ENCODE measurements around the gene LRRFIP1. TPM values are rescaled to one million over a fixed set of nuclear protein-coding genes. Genes with fewer than 3 reads are reported as not detected.

The LRRFIP1 gene
- total RNA-seq, 1 donor from 2014 or later = 84.8 TPM

GRCh38 chr2:237727363-237727762 lies 100.0 kb downstream of the LRRFIP1 start:
- intact Hi-C loops (cut with DNase I) = no loop called here
- DNase-seq (ENCODE audit: low spot score) = no peak
- ATAC-seq = no peak

DNA sequence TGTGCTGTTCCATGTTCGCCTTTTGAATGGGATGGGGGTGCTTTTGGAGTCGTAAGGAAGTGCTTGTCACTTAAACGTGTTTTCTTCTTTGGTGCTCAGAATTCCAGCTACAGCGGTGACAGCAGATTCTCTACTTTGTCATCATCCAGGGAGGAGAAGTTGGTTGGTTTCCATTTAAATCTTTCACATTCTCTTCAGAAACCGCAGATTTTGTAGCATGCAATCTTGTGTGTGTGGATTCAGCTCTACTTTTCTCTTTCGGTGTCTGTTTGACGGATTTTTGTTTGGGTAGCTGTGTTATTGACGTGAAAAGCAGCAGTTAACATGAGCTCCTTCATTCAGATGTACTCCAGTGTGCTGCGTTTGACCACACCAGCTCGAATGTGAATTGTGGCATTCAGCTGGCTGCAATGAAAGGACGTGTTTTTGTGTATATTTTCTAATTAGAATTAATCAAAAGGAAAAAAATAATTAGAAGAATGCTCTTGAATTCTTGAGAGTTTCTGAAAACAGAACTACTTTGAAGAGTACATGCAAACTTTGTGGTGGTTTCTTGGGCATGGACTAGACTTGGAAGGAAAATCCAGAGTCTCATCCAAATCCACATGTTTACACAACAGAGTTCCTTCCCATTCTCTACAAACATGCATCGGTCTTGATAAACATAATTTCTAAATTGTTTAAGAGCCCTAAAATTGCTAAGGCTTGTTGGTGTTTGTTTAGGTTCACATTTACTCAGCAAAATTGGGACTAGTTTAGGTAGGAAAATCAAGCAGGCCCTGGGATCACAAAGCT lies 102.5 kb downstream of the LRRFIP1 start:
- DNase-seq (ENCODE audit: low spot score) (no peak), ATAC-seq (no peak)
- intact Hi-C loops (cut with DNase I) = no loop called here

DNA sequence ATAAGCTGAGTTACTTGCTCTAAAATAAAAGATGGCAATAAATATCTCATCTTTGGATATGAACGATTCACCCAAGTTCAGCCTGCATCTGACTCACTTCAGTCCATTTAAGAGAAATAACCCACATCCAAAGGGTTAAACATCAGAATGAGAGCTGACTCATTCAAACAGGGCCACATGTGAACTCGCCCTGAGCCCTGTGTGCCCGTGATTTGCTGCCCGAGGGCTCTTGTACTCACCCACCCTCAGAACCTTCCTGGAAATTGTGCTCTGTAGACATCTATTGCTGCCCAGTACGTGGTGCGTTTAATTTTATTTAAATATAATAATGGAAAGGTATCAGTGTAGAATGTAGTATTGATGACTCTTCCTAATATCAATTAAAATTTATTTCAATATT lies 104.3 kb downstream of the LRRFIP1 start:
- no peak for DNase-seq (ENCODE audit: low spot score)
- intact Hi-C loops (cut with DNase I) = no loop called here
- peak; percentile 43 for ATAC-seq

DNA sequence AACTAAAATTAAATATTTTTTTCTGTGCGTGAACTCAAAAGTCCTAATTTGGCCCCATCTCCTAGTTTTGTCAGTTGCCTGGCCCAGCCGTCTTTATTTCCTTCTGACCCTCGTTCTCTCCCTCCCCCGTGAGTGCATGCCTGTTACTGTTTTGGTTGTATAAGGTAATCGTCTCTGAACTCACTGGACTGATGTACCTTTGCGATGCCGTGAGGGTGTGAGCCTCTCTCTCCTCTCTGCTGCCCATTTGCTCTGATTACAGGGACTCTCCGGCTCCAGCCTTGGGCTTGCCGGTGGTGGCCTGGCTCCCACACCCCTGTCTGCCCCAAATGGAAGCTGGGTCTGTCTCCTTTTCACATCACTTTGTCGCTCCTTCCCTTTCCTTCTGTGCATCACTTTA lies 104.7 kb downstream of the LRRFIP1 start:
- ATAC-seq = no peak
- DNase-seq (ENCODE audit: low spot score) = no peak
- intact Hi-C loops (cut with DNase I) = no loop called here

DNA sequence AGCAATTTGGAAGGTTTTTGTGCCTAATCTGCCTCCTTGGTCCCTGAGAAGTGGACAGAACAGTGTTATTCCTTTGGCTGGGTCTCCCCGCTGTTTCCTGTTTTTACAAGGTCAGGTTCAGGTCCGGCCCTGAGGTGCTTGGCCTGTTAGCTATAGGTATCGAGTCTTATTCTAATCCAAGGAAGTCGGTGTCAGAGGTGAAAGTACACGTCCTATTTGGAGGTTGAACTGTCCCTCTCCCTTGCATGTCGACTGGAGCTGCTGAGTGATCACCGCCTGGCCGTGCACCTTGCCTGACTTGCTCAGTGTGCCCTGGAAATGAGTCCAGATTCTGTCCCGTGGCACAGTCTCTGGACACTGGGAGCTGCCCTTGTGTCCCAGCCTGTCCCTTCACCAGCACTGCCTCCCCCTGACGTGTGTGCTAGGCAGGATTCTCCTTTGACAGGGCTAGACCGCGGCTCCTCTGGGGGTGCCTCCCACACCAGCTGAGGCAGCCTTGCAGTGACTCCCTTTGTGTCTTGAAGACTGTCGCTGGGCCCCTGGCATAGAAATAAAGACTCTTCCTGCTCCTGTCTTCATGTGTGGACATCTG lies 105.5 kb downstream of the LRRFIP1 start:
- intact Hi-C loops (cut with DNase I) = no loop called here
- ATAC-seq = peak; percentile 81
- no peak for DNase-seq (ENCODE audit: low spot score)

- ATAC-seq = peak; percentile 20
- no peak for DNase-seq (ENCODE audit: low spot score)
- intact Hi-C loops (cut with DNase I) = no loop called here
These were observed 106.4 kb downstream of the LRRFIP1 start for GRCh38 chr2:237733677-237734300.

DNA sequence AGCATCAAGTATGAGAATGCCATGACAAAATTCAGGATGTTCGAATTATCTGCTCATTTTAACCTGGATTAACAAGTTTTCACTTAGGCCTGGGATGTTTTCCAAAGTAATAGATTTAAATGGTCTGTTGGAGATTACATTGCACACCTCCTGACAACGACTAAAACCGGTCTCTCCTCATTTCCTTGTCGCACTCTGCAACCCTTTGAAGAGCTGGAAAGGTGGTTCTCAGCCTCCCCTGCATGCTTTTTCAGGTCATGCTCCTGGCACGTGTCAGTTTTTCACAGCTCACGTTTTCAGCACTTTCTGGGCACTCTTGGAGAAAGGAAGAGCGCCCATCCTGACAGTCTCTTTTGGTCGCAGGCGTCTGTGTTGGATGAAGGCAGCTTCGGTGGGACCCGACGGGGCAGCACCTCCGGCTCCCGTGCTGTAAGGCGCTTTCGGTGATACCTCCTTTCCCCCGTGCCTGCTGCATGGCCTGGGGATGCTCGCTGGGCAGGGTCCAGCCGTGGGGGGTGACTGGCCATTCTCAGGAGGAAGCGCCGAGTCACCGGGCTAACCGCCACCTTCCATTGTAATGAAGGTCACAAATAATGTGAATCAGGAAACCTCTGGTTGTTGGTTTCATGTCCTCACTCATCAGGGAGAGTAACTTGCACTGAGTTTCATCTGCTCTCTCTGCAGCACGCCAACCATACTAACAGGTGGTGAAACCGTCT lies 107.7 kb downstream of the LRRFIP1 start:
- intact Hi-C loops (cut with DNase I) = no loop called here
- ATAC-seq = no peak
- no peak for DNase-seq (ENCODE audit: low spot score)

- intact Hi-C loops (cut with DNase I) = no loop called here
- ATAC-seq (no peak), DNase-seq (ENCODE audit: low spot score) (no peak)
These were observed 108.4 kb downstream of the LRRFIP1 start for GRCh38 chr2:237735798-237736197.

DNA sequence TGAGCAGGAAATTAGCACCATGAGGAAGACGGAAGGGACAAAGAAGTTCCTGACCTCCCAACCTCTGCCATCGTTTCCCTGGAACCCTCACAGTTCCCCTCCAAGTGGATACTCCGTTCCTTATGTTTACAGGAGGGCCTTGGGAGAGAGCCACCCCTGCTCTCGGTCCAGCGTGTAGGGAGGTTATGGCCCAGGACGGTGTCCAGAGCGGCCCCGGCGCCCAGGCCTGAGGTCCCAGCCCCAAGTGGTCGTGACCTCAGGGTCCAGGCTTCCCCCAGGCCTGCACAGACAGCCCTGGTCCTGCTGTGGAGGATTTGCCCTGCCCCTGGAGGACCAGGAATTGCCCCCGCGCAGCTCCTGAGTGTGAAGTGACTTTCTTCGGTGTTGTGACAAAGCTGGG lies 109.4 kb downstream of the LRRFIP1 start:
- intact Hi-C loops (cut with DNase I) = no loop called here
- ATAC-seq (no peak), DNase-seq (ENCODE audit: low spot score) (no peak)

- intact Hi-C loops (cut with DNase I) = no loop called here
- DNase-seq (ENCODE audit: low spot score) (no peak), ATAC-seq (no peak)
These were observed 109.9 kb downstream of the LRRFIP1 start for GRCh38 chr2:237737196-237737865.

GRCh38 chr2:237738255-237738654 lies 110.9 kb downstream of the LRRFIP1 start:
- no peak for ATAC-seq
- DNase-seq (ENCODE audit: low spot score) = no peak
- intact Hi-C loops (cut with DNase I) = no loop called here

DNA sequence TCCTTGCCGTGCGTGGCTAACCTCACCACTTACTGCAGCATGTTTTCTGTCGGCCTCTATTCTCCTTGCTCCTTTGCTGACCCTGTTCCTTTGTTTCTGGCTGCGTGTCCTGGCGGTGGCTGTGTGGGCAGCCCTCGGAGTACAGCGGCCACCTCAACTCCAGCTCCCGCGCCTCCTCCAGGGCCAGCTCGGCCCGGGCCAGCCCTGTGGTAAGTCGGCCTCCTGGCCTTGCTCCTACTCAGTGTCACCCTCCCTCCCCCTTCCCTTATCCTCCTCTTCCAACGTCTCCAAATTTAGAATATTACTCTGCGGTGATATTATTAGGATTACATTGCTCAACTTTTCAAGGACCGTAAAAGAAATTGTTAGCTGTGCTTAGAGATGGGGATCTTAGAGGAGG lies 111.7 kb downstream of the LRRFIP1 start:
- DNase-seq (ENCODE audit: low spot score) (no peak), ATAC-seq (peak; percentile 57)
- intact Hi-C loops (cut with DNase I) = no loop called here

DNA sequence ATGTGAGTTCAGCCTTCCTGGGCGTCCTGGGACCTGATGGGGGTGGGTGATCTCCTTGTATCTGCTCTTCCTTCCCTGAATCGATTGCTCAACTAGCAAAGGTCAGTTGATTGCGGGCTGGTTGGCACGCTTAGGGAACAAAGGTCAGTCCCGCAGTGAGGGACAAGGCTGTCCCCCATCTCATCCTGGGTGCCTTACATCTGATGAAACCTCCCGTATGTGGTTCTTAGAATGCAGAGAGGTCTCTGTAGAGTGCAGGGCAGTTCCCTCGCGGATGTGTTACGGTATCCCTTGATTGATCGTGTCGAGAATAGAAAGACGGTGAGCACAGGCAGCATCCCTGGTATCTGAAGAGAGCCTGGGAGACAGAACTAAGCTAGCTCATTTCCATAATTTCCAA lies 114.8 kb downstream of the LRRFIP1 start:
- intact Hi-C loops (cut with DNase I) = loop anchor here (5.0 kb wide), 2 partner anchors 75 to 165 kb away; no protein-coding TSS in a partner anchor
- no peak for ATAC-seq
- no peak for DNase-seq (ENCODE audit: low spot score)

DNA sequence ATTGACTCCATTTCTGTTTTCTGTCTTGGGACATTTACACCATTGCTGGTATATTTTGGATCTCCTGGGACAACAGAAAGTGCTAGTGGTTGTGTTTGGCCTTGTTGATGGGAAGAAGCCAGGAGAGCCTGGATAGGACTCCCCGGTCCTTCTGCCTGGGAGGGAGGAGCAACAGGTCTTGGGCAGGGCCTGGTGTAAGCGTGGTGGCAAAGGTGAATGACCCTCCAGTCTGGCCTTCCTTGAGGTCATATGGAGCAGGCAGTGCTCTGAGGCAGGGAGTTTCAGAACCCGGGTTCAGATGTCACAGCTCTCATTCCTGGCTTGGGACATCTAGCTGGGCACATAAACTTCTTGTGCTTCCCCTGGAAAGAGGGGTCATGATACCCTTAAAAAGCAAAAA lies 115.2 kb downstream of the LRRFIP1 start:
- ATAC-seq (no peak), DNase-seq (ENCODE audit: low spot score) (no peak)
- intact Hi-C loops (cut with DNase I) = loop anchor here (5.0 kb wide), 2 partner anchors 75 to 165 kb away; no protein-coding TSS in a partner anchor

- no peak for DNase-seq (ENCODE audit: low spot score)
- ATAC-seq = no peak
- intact Hi-C loops (cut with DNase I) = loop anchor here (5.0 kb wide), 2 partner anchors 76 to 166 kb away; no protein-coding TSS in a partner anchor
These were observed 115.6 kb downstream of the LRRFIP1 start for GRCh38 chr2:237743024-237743423.

DNA sequence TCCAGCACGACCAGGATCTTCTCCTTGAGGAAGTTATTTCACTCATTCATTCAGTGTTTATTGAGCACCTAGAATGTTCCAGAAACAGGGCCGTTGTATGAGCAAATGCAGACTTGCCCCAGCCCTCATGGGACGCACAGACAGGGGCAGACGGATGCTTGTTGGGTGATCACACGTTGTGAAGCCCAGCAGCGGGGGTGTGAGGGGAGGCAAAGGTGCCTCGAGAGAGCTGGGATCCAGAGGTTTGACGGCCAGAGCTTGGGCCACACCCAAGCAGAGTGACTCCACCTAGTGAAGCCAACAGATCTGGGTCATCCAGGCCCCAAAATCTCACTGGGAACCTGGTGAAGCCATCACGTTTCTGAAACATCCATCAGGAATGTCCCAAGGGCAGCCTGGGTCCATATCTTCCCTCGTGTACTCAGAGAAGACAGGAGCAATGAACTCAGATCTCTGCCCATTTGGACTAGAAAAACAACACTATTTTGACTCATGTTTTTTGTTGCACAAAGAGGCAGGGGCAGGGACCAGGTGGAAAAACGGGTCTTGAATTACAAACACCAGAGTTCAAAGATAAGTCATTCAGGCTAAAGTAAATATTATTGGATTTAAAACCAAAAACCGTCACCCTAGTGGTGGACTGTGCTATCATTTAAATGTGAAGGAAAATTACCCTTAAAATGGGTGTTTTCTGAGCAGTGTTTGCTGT lies 116.3 kb downstream of the LRRFIP1 start:
- DNase-seq (ENCODE audit: low spot score) (no peak), ATAC-seq (peak; percentile 5)

GRCh38 chr2:237744270-237744612 lies 116.9 kb downstream of the LRRFIP1 start:
- intact Hi-C loops (cut with DNase I) = loop anchor here (5.0 kb wide), 2 partner anchors 77 to 167 kb away; no protein-coding TSS in a partner anchor
- ATAC-seq = no peak
- no peak for DNase-seq (ENCODE audit: low spot score)

More for the DNA sequence above, 116.3 kb downstream of the LRRFIP1 start:
- intact Hi-C loops (cut with DNase I) = loop anchor here (5.0 kb wide), 2 partner anchors 76 to 166 kb away; no protein-coding TSS in a partner anchor

DNA sequence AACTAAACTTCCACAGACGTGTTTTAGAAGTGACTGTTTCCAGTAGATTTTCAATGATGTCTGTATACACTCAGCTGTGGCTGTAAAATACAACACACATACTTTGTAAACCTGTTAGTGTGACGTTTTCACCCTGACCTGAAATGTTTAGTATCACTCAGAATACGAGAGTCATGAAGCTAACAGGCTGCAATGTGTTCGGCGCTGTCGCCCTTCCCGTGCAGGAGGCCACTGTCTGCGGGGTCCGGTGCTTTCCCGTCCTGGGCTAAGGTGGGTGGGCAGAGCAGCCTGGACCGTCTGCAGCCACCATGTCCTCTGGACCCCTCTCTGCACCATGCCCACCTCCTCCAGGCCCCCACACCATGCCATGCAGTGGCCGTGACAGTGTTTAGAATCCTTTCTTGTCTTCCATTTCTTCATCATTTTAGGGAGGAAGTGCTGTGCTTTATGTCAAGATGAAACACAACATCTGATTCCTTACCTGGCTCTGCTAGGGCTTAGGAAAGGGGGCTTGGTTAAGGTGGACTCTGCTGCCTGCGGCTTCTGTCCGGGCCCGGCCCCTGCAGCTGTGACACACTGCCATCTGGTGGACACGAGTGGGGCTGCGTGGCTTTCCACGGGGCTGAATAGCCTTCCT lies 117.3 kb downstream of the LRRFIP1 start:
- intact Hi-C loops (cut with DNase I) = loop anchor here (5.0 kb wide), 2 partner anchors 77 to 167 kb away; no protein-coding TSS in a partner anchor
- ATAC-seq (peak; percentile 94), DNase-seq (ENCODE audit: low spot score) (peak; percentile 90)

Data from sciatic nerve (tissue), 2 donors.